ENCODE measurements around the gene NUCB1. TPM values are rescaled to one million over a fixed set of nuclear protein-coding genes. Genes with fewer than 3 reads are reported as not detected.

Gene NUCB1
- total and polyA plus RNA-seq, 9 of the 15 experiments (the other 6 are each of a cell fraction or from before 2014, with no cell fraction given): 3.1 to 153 (median 71.7) TPM

DNA sequence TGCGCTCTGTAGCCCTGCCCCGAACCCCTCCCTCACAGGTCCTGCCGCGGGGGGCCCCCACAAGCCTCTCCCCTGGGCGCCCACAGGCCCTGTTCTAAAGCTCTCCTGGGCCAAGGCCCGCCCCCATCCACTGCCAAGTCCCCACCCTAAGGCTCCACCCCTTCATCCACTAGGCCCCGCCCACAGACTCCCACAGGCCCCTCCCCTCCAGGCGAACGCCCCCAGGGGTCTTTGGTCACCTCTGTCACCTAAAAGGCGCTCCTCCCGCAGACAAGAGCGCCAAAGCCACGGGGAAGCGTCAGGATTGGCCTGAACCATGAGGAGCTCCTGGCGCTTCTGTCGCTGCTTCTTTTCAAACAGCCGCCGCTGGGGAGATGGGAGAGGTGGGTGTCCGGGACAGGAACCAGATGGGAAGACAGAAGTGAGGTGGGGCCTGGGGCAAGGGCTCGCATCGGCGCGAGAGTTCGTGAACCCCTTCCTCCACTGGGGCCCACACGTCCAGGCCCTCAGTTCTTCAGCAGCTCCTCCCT, 3.9 kb upstream of the NUCB1 start (continued):
- TF ChIP-seq, protein P1, sequence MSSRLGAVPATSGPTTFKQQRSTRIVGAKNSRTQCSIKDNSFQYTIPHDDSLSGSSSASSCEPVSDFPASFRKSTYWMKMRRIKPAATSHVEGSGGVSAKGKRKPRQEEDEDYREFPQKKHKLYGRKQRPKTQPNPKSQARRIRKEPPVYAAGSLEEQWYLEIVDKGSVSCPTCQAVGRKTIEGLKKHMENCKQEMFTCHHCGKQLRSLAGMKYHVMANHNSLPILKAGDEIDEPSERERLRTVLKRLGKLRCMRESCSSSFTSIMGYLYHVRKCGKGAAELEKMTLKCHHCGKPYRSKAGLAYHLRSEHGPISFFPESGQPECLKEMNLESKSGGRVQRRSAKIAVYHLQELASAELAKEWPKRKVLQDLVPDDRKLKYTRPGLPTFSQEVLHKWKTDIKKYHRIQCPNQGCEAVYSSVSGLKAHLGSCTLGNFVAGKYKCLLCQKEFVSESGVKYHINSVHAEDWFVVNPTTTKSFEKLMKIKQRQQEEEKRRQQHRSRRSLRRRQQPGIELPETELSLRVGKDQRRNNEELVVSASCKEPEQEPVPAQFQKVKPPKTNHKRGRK (tag; IDR thresholded peaks at IDR 0.05): no peak
- TF ChIP-seq PHF8 (IDR thresholded peaks at IDR 0.05; ENCODE audit: borderline replicate concordance, low read length): no peak; the same call in 1 of the 2 replicates
- TF ChIP-seq, protein P2, sequence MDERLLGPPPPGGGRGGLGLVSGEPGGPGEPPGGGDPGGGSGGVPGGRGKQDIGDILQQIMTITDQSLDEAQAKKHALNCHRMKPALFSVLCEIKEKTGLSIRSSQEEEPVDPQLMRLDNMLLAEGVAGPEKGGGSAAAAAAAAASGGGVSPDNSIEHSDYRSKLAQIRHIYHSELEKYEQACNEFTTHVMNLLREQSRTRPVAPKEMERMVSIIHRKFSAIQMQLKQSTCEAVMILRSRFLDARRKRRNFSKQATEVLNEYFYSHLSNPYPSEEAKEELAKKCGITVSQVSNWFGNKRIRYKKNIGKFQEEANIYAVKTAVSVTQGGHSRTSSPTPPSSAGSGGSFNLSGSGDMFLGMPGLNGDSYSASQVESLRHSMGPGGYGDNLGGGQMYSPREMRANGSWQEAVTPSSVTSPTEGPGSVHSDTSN (CRISPR knock-in tag; IDR thresholded peaks at IDR 0.05; ENCODE audit: low read depth): no peak
- TF ChIP-seq, protein P2 (tag; conservative IDR thresholded peaks at IDR 0.05; ENCODE audit: low read depth): no peak
- TF ChIP-seq BDP1 (IDR thresholded peaks at IDR 0.05; ENCODE audit: insufficient read depth, insufficient read length): no peak
- no peak for TF ChIP-seq TEAD4 (IDR thresholded peaks at IDR 0.05; ENCODE audit: low read length)
- TF ChIP-seq TEAD4 (CRISPR knock-in tag; IDR thresholded peaks at IDR 0.05; ENCODE audit: borderline replicate concordance): no peak
- no peak for TF ChIP-seq NFRKB (IDR thresholded peaks at IDR 0.05; ENCODE audit: low read depth)
- no peak for TF ChIP-seq HDAC6 (IDR thresholded peaks at IDR 0.05; ENCODE audit: low read depth, low read length)
- TF ChIP-seq, protein P3, sequence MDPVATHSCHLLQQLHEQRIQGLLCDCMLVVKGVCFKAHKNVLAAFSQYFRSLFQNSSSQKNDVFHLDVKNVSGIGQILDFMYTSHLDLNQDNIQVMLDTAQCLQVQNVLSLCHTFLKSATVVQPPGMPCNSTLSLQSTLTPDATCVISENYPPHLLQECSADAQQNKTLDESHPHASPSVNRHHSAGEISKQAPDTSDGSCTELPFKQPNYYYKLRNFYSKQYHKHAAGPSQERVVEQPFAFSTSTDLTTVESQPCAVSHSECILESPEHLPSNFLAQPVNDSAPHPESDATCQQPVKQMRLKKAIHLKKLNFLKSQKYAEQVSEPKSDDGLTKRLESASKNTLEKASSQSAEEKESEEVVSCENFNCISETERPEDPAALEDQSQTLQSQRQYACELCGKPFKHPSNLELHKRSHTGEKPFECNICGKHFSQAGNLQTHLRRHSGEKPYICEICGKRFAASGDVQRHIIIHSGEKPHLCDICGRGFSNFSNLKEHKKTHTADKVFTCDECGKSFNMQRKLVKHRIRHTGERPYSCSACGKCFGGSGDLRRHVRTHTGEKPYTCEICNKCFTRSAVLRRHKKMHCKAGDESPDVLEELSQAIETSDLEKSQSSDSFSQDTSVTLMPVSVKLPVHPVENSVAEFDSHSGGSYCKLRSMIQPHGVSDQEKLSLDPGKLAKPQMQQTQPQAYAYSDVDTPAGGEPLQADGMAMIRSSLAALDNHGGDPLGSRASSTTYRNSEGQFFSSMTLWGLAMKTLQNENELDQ (CRISPR knock-in tag; IDR thresholded peaks at IDR 0.05; ENCODE audit: borderline replicate concordance): no peak
- no peak for TF ChIP-seq CHCHD3 (CRISPR knock-in tag; IDR thresholded peaks at IDR 0.05)
- TF ChIP-seq, protein P4, sequence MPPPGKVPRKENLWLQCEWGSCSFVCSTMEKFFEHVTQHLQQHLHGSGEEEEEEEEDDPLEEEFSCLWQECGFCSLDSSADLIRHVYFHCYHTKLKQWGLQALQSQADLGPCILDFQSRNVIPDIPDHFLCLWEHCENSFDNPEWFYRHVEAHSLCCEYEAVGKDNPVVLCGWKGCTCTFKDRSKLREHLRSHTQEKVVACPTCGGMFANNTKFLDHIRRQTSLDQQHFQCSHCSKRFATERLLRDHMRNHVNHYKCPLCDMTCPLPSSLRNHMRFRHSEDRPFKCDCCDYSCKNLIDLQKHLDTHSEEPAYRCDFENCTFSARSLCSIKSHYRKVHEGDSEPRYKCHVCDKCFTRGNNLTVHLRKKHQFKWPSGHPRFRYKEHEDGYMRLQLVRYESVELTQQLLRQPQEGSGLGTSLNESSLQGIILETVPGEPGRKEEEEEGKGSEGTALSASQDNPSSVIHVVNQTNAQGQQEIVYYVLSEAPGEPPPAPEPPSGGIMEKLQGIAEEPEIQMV (tag; conservative IDR thresholded peaks at IDR 0.05; ENCODE audit: low read depth): no peak
- TF ChIP-seq, protein P5, sequence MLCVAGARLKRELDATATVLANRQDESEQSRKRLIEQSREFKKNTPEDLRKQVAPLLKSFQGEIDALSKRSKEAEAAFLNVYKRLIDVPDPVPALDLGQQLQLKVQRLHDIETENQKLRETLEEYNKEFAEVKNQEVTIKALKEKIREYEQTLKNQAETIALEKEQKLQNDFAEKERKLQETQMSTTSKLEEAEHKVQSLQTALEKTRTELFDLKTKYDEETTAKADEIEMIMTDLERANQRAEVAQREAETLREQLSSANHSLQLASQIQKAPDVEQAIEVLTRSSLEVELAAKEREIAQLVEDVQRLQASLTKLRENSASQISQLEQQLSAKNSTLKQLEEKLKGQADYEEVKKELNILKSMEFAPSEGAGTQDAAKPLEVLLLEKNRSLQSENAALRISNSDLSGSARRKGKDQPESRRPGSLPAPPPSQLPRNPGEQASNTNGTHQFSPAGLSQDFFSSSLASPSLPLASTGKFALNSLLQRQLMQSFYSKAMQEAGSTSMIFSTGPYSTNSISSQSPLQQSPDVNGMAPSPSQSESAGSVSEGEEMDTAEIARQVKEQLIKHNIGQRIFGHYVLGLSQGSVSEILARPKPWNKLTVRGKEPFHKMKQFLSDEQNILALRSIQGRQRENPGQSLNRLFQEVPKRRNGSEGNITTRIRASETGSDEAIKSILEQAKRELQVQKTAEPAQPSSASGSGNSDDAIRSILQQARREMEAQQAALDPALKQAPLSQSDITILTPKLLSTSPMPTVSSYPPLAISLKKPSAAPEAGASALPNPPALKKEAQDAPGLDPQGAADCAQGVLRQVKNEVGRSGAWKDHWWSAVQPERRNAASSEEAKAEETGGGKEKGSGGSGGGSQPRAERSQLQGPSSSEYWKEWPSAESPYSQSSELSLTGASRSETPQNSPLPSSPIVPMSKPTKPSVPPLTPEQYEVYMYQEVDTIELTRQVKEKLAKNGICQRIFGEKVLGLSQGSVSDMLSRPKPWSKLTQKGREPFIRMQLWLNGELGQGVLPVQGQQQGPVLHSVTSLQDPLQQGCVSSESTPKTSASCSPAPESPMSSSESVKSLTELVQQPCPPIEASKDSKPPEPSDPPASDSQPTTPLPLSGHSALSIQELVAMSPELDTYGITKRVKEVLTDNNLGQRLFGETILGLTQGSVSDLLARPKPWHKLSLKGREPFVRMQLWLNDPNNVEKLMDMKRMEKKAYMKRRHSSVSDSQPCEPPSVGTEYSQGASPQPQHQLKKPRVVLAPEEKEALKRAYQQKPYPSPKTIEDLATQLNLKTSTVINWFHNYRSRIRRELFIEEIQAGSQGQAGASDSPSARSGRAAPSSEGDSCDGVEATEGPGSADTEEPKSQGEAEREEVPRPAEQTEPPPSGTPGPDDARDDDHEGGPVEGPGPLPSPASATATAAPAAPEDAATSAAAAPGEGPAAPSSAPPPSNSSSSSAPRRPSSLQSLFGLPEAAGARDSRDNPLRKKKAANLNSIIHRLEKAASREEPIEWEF (CRISPR knock-in tag; IDR thresholded peaks at IDR 0.05): no peak
